Bronchus fibroblast of lung (primary cell): ENCODE measurements around the gene STUB1. TPM values are rescaled to one million over a fixed set of nuclear protein-coding genes. Genes with fewer than 3 reads are reported as not detected.

Experiments used
- total RNA-seq: library from RNA; depleted of rRNA; stranded (reverse); fragments of >200 nt; gene quantifications from 2 replicates; pipeline ENCODE4 v1.2.3, GENCODE V29; 2015

The STUB1 gene
- total RNA-seq, 1 donor from 2014 or later = 213 TPM

Other genes starting within 250 kb of the STUB1 start
- gene CAPN15, start 152.7 kb upstream of the STUB1 start, total RNA-seq = 32.6 and 39.8 TPM in 2 replicates
- not detected in 2 replicates for gene PRR35, start 120.0 kb upstream of the STUB1 start, total RNA-seq
- 0.50 and 0.59 TPM in 2 replicates for gene NHLRC4, start 113.4 kb upstream of the STUB1 start, total RNA-seq
- 29.1 and 37.9 TPM in 2 replicates for gene PIGQ, start 110.4 kb upstream of the STUB1 start, total RNA-seq
- 18.1 and 22.2 TPM in 2 replicates for gene RAB40C, start 90.3 kb upstream of the STUB1 start, total RNA-seq
- gene WFIKKN1, start 49.4 kb upstream of the STUB1 start, total RNA-seq = 0.30 and 0.50 TPM in 2 replicates
- 209 and 228 TPM in 2 replicates for gene METTL26, start 44.1 kb upstream of the STUB1 start, total RNA-seq
- 21.4 and 23.2 TPM in 2 replicates for gene MCRIP2, start 38.6 kb upstream of the STUB1 start, total RNA-seq
- gene WDR90, start 31.0 kb upstream of the STUB1 start, total RNA-seq = 13.3 and 14.9 TPM in 2 replicates
- gene RHOT2, start 12.3 kb upstream of the STUB1 start, total RNA-seq = 56.0 and 63.4 TPM in 2 replicates
- 0.50 and 1.5 TPM in 2 replicates for gene RHBDL1, start 4.7 kb upstream of the STUB1 start, total RNA-seq
- gene JMJD8, start 3.9 kb downstream of the STUB1 start, total RNA-seq = 58.3 and 69.4 TPM in 2 replicates
- gene WDR24, start 10.0 kb downstream of the STUB1 start, total RNA-seq = 12.3 and 13.2 TPM in 2 replicates
- 0.17 and 0.45 TPM in 2 replicates for gene FBXL16, start 25.4 kb downstream of the STUB1 start, total RNA-seq
- 49.1 and 68.7 TPM in 2 replicates for gene METRN, start 34.7 kb downstream of the STUB1 start, total RNA-seq
- gene ANTKMT, start 40.7 kb downstream of the STUB1 start, total RNA-seq = 30.3 and 33.7 TPM in 2 replicates
- 0.67 and 1.5 TPM in 2 replicates for gene CCDC78, start 46.0 kb downstream of the STUB1 start, total RNA-seq
- 13.1 and 14.0 TPM in 2 replicates for gene HAGHL, start 46.7 kb downstream of the STUB1 start, total RNA-seq
- 22.0 and 26.4 TPM in 2 replicates for gene CIAO3, start 60.6 kb downstream of the STUB1 start, total RNA-seq
- gene MSLN, start 80.3 kb downstream of the STUB1 start, total RNA-seq = under 0.01 TPM in 1 of 2 replicates, not detected in the other
- gene RPUSD1, start 108.0 kb downstream of the STUB1 start, total RNA-seq = 29.1 and 36.0 TPM in 2 replicates
- gene CHTF18, start 108.2 kb downstream of the STUB1 start, total RNA-seq = 29.8 and 32.7 TPM in 2 replicates
- gene GNG13, start 120.3 kb downstream of the STUB1 start, total RNA-seq = not detected in 2 replicates